ENCODE measurements around the gene TMEM200C.

GRCh38 chr18:5899835-5900234 lies 4.5 kb upstream of the TMEM200C start:
- TF ChIP-seq ATF7 (IDR thresholded peaks at IDR 0.05; ENCODE audit: low read depth) = no peak
- no peak for TF ChIP-seq SMC3 (IDR thresholded peaks at IDR 0.05; ENCODE audit: borderline replicate concordance, low read length)
- TF ChIP-seq YY1 (IDR thresholded peaks at IDR 0.05; ENCODE audit: low read depth, low read length) = no peak
- TF ChIP-seq CTCF (IDR thresholded peaks at IDR 0.05 in 2 of 3, conservative IDR thresholded peaks at IDR 0.05 in 1 of 3; ENCODE audit: control insufficient read depth in 2 of 3, extremely low read depth in 1 of 3, insufficient read depth in 1 of 3, low read depth in 3 of 3, low read length in 3 of 3) = no peak
- TF ChIP-seq RAD51 (IDR thresholded peaks at IDR 0.05) = no peak
- no peak for TF ChIP-seq EZH2 (IDR thresholded peaks at IDR 0.05; ENCODE audit: borderline replicate concordance, control insufficient read depth, low read depth, low read length)
- no peak for TF ChIP-seq ZNF274 (IDR thresholded peaks at IDR 0.05; ENCODE audit: insufficient read depth, insufficient read length)
- TF ChIP-seq REST (IDR thresholded peaks at IDR 0.05; ENCODE audit: low read depth, low read length) = no peak
- TF ChIP-seq FOXM1 (IDR thresholded peaks at IDR 0.05; ENCODE audit: low read depth, low read length) = no peak
- no peak for TF ChIP-seq POLR2A (IDR thresholded peaks at IDR 0.05; ENCODE audit: low read depth, low read length)
- TF ChIP-seq RCOR1 (conservative IDR thresholded peaks at IDR 0.05; ENCODE audit: low read depth, low read length) = no peak
- no peak for TF ChIP-seq TCF7 (IDR thresholded peaks at IDR 0.05; ENCODE audit: borderline replicate concordance)
- TF ChIP-seq ZNF592 (IDR thresholded peaks at IDR 0.05) = no peak

Data from GM12878 (cell line).